ENCODE measurements around the gene ZFYVE16. TPM values are rescaled to one million over a fixed set of nuclear protein-coding genes. Genes with fewer than 3 reads are reported as not detected.

Gene ZFYVE16
- total RNA-seq, 4 donors from 2014 or later, result 16.8 to 40.7 (median 22.8) TPM

- Histone ChIP-seq H3K36me3 (peaks cover 0 to 51% (median 28%) of the 10 kb centered on the region in 4 donors), H3K27ac (replicated peaks in 1 of 4) (no peak overlapping the region), H3K9me3 (no peaks in the 10 kb centered on the region), H3K4me1 (no peaks in the 10 kb centered on the region), H3K27me3 (no peaks in the 10 kb centered on the region), H3K4me3 (no peak overlapping the region)
- 86% methylated on average over 3 of the region's 3 CpGs for WGBS
- TF ChIP-seq CTCF (IDR thresholded peaks at IDR 0.05) (no peak), POLR2A (IDR thresholded peaks at IDR 0.05; ENCODE audit: low read depth) (no peak), POLR2AphosphoS5 (IDR thresholded peaks at IDR 0.05) (no peak), EP300 (IDR thresholded peaks at IDR 0.05) (no peak)
- intact Hi-C loops (cut with DNase I), result no loop called here
- DNase-seq (ENCODE audit: extremely low spot score), result no peak
These were observed 29.5 kb downstream of the ZFYVE16 start for GRCh38 chr5:80437326-80437725.

GRCh38 chr5:80438739-80439138 is 30.9 kb downstream of the ZFYVE16 start:
- peaks cover 6 to 61% (median 38%) of the 10 kb centered on the region in 4 donors for H3K36me3 ChIP-seq
- no peak for DNase-seq (ENCODE audit: extremely low spot score)
- no peaks in the 10 kb centered on the region for H3K9me3 ChIP-seq
- H3K4me1 ChIP-seq, result no peaks in the 10 kb centered on the region
- no peak for TF ChIP-seq EP300 (IDR thresholded peaks at IDR 0.05)
- no peak for TF ChIP-seq CTCF (IDR thresholded peaks at IDR 0.05)
- TF ChIP-seq POLR2A (IDR thresholded peaks at IDR 0.05; ENCODE audit: low read depth), result no peak
- no peak for TF ChIP-seq POLR2AphosphoS5 (IDR thresholded peaks at IDR 0.05)
- no peak overlapping the region for H3K4me3 ChIP-seq
- WGBS, result 98% methylated on average over 4 of the region's 4 CpGs
- no peak overlapping the region for H3K27ac ChIP-seq (replicated peaks in 1 of 4)
- intact Hi-C loops (cut with DNase I), result no loop called here
- no peaks in the 10 kb centered on the region for H3K27me3 ChIP-seq

- DNase-seq (ENCODE audit: extremely low spot score), result no peak
- H3K27me3 ChIP-seq, result no peaks in the 10 kb centered on the region
- H3K4me3 ChIP-seq, result no peak overlapping the region
- TF ChIP-seq CTCF (IDR thresholded peaks at IDR 0.05), result no peak
- no peak for TF ChIP-seq POLR2AphosphoS5 (IDR thresholded peaks at IDR 0.05)
- TF ChIP-seq EP300 (IDR thresholded peaks at IDR 0.05), result no peak
- no peak for TF ChIP-seq POLR2A (IDR thresholded peaks at IDR 0.05; ENCODE audit: low read depth)
- no peak overlapping the region for H3K27ac ChIP-seq (replicated peaks in 1 of 4)
- intact Hi-C loops (cut with DNase I), result no loop called here
- H3K9me3 ChIP-seq, result no peaks in the 10 kb centered on the region
- H3K36me3 ChIP-seq, result peaks cover 8 to 66% (median 41%) of the 10 kb centered on the region in 4 donors
- no peaks in the 10 kb centered on the region for H3K4me1 ChIP-seq
These were observed 31.3 kb downstream of the ZFYVE16 start for GRCh38 chr5:80439213-80439612.

GRCh38 chr5:80442742-80443141 is 34.9 kb downstream of the ZFYVE16 start:
- H3K36me3 ChIP-seq, result peaks cover 20 to 72% (median 43%) of the 10 kb centered on the region in 4 donors
- intact Hi-C loops (cut with DNase I), result no loop called here
- no peak for DNase-seq (ENCODE audit: extremely low spot score)
- no peaks in the 10 kb centered on the region for H3K9me3 ChIP-seq
- TF ChIP-seq CTCF (IDR thresholded peaks at IDR 0.05), result no peak
- H3K27ac ChIP-seq (replicated peaks in 1 of 4), result no peak overlapping the region
- no peaks in the 10 kb centered on the region for H3K4me1 ChIP-seq
- H3K4me3 ChIP-seq, result no peak overlapping the region
- no peaks in the 10 kb centered on the region for H3K27me3 ChIP-seq

- TF ChIP-seq POLR2AphosphoS5 (IDR thresholded peaks at IDR 0.05) (no peak), CTCF (IDR thresholded peaks at IDR 0.05) (no peak), EP300 (IDR thresholded peaks at IDR 0.05) (no peak), POLR2A (IDR thresholded peaks at IDR 0.05; ENCODE audit: low read depth) (no peak)
- no peak for DNase-seq (ENCODE audit: extremely low spot score)
- Histone ChIP-seq H3K27ac (replicated peaks in 1 of 4) (no peak overlapping the region), H3K27me3 (no peaks in the 10 kb centered on the region), H3K36me3 (peaks cover 20 to 77% (median 46%) of the 10 kb centered on the region in 4 donors), H3K4me1 (no peaks in the 10 kb centered on the region), H3K9me3 (no peaks in the 10 kb centered on the region), H3K4me3 (no peak overlapping the region)
- intact Hi-C loops (cut with DNase I), result no loop called here
- 90% methylated on average over 2 of the region's 2 CpGs for WGBS
These were observed 45.5 kb downstream of the ZFYVE16 start for GRCh38 chr5:80453366-80453765.
